Stimulated activated CD8-positive, alpha-beta memory T cell treated with anti-CD3 and anti-CD28 coated beads, Interleukin-15, amount 100 ng/mL, for 48 hours (primary cell): ENCODE data around the gene ALDH3A1.

Experiments
- DNase-seq, 2 donors: peaks; one replicate each; pipeline ENCODE4 v3.0.0-alpha.2; 2020; ENCODE audit warnings: low read depth in 2 of 2

The ALDH3A1 gene

DNA sequence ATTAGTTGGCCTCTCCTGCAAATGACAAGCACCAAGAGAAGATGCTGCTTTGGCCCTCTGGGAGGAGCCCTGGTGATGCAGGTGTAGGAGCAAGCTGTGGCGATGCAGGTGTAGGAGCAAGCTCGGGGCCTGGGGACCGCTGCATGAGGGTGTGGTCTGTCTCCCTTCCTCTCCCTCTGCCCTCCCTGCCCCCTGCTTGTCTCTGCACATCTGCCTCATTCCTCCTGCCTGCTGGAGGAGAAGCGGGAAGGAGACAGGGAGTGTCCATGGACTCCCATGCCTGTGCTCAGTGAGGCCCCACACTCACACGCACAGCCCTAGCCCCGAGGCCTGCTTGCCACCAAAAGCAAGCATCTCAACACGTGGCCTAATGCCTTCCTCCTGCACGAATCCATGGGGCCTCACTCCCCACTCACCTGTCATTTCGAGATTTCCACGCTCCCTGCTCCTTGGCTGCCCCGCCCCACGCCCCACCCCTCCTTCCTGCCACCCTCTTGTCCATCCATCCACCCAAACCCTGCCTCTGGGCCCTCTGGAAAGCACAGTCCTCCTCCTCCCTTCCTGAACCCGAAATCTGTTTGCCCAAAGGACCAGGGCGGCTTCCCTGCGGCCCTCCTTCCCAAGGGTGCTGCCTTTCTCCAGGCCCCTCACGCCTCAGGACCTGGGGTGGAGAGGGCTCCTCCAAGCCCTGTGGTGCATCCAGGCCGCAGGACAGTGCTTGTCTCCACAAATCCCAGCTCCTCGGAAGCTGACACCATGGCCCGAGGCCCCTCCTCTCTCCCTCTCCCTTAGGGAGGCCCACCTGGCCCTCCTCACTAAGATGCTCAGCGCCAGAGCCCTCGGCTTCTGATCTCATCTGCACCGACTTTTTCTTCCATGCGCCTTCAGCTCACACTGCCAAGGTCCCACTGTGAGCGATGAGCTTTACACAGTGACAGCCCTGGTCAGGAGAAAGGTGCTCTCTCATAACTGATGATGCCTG, 11.8 kb upstream of the ALDH3A1 start:
- DNase-seq = no peak

DNA sequence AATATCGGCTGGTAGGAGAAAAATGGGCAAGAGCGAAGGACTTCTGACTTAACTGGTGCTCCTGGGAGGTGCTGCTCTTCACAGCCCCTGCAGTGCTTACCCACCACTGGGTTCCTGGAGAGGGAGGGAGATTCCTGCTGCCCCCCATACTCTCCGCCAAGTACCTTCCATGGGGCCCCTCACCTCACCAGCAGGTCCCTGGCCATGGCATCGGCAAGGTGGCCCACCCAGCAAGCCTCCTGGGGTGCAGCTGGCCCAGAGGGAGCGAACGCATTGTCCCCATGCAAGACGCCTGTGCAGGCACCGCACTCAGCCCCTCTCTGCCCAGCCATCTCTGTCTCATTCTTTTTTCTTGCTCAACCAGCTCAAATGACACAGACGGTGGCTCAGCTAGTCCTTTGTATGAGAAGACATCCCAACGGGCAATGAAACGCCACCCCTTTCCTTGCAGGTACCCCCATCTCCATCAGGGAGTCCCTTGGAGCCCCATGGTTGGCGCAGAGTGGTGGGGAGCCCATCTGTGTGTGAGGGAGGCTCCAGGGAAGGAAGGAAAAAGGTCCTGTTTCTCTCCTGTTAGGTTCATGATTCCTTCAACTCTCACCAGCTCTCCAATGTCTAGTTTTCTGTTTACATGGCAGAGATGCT, 9.6 kb upstream of the ALDH3A1 start:
- DNase-seq = no peak

DNA sequence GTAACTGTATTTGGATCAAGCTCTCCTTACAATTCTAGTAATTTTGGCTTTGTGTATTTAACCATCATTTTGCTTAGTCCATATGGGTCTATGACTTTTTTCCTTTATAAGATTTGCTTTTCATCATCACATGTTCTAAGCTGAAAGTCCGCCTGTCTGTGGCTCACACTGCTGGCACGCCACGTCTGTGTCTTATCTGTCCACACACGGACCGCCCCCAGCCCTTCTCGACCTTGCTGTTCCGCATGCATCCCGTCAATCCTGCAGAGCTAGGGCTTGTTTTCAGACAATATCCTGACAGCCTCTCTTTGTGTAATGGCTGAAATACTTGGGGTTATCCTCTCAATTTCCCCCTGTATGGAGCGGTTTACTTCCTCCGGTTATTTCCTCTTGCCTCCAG, 8.4 kb upstream of the ALDH3A1 start:
- DNase-seq = no peak

DNA sequence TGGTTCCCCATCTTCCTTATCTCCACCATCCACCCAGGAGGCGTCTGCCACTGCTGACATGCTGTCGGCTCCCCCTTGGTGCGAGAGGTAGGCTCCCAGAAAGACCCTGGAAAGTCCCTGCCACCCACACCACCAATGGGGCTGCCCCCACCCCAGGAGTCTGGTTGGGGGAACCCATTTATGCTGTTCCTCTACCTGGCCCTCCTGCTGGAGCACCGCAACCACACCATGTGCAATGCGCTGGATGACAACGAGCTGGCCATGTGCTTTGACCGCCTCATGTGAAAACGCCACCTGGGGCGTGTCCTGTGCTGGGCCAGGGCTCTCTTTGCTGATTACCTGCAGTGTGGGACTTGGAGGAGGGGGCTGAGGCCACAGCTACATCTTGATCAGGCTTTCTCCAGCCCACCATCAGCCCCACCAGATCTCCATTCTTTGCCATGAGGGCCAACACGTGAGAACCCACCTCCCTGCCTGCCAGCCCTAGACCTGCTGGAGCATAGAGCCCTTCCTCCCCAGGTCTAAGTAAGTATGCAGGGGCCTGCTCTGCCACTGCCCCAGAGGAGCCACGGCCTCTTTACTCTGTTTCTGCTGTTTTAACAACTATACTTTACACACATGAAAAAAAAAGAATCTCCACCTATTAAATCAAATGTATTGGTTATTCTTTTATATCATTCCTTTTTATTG, 7.9 kb upstream of the ALDH3A1 start:
- DNase-seq = no peak

DNA sequence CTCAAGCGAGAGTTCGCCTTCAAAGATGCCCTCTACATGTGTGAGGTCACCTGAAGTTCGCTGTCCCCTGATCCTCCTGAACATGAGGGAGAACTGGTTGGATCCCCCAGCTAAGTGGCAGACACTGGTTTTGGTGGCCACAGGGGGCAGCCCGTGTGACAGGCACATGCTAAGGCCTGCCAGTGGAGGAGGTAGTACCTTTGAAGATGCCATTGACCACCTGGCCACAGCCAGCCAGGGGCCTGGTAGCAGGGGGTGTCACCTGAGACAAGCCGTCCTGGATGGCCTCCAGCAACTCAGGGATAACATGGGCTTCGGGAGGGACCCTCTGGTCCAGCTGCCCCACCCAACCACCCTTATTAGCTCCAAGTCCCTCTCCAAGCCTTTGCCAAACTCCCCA, 7.3 kb upstream of the ALDH3A1 start:
- no peak for DNase-seq

DNA sequence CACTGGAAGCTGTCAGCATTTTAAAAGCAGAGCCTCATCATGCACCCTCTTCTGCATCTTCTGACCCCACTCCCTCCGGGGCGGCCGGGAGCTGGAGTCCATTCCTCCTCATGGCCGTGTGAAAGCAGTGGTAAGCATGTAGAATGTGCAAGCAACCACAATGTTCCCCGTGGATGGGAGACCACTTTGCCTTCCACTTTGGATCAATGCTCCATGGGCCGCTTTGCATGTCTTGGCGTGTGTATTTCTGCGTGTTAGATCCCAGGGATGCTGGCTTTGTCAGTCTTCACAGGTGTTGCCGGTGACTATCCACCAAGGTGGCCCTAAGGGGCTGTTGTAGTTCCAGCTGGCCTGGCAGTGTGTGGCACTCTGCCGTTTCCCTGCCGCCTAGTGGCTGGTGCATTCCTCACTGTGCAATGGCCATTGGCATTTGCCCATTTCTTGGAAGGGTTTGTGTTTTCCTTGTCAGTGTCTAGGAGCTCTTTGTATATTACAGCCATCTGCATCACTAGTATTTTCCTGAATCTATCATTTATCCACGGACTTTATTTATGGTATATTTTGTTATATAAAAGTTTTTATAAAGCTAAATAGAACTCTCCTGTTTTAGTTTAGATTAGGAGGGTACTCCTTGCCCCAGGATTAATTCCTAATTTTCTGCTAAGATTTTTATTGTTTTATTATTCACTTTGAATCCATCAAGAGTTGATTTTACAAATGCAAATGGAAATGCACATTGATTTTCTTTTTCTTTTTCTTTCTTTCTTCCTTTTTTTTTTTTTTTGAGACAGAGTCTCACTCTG, 5.8 kb upstream of the ALDH3A1 start:
- DNase-seq = no peak

DNA sequence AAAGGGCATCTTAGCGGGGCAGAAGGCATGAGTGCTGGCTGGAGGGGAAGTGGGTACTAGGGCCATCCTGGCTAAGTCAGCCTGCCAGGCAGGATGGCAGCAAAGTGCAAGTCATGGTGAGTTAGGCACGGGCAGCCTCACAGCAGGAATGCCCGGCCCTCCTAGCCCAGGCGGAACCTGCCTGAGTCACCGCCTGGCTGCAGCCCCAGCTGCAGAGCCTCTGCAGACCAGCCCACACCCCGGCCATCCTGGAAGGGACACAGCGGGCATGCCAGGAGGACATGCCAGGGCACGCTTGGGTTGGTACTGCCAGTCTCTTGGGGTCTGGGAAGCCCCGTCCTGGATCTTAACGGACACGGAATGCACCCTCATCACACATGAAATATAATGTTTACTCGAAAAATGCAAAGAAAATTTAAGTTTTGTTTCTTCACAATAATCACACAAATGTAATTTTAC, 5.0 kb upstream of the ALDH3A1 start:
- DNase-seq = no peak

DNA sequence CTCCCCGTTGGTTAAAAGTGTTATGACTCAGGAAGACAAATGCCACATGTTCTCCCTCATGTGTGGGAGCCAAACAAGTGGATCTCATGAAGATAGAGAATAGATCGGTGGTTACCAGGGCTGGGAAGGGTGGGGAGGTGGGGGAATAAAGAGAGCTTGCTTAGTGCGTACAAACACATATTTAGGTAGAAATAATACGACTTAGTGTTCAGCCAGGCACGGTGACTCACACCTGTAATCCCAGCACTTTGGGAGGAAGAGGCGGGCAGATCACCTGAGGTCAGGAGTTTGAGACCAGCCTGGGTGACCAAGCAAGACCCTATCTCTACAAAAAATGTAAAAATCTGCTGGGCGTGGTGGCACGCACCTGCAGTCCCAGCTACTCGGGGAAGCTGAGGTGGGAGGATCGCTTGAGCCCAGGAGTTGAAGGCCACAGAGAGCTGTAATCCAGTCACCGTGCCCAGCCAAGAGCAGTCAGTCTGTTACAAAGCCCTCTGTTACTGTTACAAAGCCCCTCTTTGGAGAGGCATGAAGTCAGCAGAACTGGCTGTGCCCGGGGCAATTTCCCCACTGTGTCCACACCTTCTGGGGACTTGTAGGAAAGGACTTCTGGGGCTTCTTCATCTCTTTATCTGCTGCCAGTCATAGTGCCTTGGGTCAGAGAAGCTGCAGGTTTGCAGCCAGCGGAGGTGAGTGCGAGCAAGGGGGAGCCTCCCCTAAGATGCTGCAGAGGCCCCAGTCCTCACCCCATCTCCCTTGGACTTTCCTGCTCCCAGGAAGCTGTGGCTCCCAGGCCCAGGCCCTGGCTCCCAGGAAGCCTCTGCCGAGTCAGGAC, 4.3 kb upstream of the ALDH3A1 start:
- DNase-seq = no peak

DNA sequence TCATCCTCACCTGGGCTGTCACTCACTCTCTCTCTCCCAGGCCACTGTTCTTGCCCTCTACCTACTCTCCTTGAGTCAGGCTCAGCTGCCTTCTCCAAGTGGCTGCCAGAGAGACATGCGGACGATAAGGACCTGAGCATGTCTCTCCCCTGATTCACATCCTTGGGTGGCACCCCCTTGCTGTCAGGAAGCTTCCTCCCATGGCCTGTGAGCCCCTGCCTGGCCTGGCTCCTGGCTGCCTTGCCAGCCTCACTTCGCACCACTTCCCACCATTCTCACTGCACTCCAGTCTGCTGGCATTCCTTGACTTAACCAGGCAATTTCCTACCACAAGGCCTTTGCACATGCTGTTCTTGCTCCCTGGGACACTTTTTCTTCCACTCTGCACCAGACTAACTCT, 2.7 kb upstream of the ALDH3A1 start:
- DNase-seq = no peak

DNA sequence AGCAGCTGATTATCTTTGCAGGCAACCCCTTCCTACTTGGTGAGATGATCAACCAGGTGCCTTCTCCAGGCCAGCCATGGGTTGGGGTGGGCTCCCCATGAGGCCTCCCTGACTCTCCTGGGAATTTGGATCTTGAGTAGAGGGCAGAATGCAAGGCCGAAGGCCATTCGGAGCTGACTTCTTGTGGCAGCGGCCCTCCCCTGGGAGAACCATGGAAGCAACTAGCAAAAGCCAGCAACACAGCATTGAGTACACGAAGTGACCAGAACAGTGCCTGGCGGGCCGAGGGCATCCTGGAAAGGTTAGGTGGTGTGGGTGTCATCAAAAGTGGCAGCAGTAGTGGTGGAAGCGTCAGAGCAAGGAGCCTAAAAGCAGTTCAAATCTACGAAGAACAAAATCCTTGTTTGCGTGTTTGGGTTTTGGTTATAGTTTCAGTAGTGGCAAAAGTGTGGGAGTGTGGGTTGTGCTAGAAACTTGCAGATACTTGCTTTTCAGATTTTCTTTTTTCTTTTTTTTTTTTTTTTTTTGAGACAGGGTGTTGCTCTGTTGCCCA, 2.0 kb upstream of the ALDH3A1 start:
- no peak for DNase-seq

DNA sequence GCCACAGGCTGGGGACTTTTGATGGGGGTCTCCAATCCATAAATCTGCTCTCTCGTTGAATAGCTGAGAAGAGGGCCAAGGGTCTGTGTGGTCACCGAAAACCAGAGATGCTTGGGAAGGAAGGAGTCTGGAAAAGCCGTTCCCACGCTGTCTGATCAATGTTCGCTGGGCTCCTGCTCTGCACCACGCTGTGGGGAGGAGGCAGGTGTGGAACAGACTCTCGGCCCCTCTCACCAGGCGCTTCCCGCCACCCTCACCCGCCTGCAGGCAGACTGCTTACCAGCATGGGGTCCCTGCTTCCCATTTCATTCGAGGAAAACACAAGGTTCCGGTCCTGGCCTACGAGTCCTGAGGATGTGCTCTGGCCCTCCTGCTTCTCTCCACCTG, 702 bp upstream of the ALDH3A1 start:
- no peak for DNase-seq

DNA sequence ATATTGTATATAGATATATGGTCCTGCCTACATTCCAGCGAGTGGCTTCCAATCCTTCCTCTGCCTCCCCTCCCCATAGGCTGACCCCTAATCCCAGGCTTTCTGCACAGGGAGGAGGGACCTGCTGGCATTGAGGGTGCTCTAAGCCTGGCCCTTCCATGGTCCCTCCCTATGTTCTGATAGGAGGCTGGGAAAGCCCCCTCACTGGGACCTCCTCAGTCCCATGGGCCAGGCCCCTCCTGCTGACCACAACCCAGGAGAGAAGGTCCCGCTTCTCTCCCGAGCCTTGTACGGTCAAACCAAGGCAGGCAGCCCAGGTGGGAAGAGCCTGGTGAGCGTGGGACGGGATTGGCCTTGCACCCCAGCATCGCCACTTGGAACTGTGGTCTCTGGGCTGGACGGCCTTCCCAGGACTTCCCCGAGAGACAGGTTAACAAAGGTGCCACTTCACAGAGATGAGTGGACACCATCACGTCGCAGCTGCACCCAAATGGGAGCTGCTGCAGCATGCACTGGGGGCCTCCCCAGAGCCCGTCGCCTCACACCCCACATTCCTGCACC, 859 bp downstream of the ALDH3A1 start:
- no peak for DNase-seq

DNA sequence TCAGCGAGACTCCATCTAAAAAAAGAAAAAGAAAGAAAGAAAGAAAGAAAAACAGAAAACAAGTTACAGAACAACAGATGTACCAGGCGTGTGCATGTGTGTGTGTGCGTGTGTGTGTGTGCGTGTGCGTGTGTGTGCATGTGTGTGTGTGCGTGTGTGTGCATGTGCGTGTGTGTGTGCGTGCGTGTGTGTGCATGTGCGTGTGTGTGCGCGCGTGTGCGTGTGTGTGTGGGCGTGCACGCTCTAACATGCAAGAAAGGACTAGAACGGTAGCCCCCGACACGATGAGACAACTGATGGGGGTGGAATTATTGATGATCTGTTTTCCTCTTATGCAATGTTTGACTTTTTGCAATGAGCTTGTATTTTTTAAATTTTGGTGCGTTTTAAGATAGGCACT, 1.6 kb downstream of the ALDH3A1 start:
- no peak for DNase-seq

DNA sequence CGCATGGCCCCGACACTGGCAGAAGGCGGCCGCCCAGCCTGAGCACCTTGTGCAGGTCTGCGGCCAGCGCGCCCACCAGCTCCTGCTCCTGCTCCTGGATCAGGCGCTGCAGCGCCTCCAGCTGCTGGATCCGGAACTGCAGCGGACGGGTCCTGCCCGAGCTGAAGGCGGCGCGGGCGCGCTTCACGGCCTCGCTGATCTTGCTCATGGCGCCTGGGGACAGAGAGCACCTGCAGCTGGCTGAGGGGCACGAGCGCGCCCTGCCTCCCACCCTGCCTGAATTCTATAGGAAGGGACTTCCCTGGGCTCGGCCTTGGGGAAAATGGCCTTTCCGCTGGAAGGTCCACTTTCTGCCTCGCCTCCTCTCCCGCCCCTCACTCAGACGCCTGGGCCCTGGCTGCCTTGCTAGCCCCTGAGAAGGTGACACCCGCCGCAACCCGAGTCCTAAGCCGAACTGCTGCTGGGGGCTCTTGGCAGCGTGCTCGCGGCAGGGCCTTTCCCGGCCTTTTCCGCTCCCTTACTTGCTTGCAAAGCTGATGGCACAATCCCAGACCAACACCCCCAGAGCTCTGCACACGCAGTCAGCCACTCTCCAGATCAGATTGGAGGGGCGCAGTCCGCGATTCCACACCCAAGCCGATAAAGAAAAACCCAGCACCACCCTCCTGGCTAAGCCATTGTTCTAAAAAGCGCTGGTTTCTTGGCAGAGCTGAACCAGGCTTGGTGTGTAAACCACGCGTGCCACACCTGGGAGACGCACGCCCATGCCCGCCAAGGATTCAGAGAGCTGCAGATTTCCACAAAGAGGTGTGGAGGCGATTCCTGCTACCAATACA, 3.0 kb downstream of the ALDH3A1 start:
- DNase-seq = peak; percentile 78 to 81

DNA sequence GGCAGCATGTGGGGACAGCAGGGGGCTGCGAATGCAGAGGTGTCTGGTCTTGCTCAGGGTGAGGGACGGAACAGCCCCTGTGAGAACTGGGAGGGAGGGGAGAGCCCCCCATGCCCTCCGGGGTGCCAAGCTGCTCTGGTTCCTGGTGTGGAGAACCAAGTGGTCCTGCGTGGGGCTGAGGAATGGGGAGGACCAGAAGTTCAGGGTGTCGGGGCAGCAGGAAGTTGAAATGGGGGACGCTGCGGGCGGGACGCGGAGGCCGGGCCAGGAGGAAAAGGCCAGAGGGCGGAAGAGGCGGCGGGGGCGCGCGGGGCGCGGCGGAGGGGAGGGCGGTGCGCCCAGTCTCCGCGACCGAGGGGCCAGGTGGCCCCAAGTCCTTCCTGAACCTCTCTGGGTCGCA, 3.6 kb downstream of the ALDH3A1 start:
- DNase-seq = no peak

DNA sequence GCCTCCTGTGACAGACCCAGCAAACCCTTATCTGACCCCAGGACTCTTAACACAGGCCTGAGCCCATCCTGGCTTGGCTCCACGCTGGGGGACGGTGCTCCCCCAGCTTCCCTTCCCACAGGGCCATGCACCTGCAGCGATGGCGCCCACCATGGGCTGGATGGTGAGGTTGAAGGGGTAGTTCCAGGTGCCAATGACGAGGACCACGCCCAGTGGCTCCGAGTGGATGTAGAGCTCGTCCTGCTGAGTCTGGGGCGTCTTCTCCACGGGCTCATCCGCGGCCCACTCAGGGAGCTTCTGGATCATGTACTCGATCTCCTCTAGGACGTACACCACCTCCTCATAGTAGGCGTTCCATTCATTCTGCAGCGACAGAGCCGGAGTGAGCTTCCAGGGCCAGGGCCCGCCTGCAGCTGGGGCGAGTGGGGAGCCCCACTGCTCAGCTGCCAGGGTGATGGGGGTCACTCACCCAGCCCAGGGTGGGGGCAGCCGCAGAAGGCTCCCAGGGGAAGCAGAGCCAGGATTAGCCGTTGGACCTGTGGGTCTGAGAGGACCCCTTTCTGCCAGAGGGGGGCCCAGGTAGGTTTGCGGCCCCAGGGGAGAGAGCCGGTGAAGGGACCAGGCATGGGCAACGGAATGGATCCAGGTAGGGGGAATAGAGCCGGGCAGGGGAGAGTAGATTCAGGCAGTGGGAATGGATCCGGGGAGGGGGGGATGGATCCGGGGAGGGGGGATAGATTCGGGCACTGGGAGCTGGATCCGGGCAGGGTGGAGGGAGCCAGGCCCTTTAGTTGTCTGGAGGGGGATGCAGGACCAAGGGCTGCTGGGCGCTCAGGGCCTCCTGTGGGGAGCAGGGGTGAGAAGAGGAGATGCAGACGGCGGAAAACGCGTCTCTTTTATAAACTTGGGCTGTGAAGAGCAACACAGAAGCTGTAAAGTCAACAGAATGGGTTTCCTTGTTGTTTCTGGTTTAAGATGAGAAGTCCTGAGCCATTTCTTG, 4.7 kb downstream of the ALDH3A1 start:
- DNase-seq = no peak

DNA sequence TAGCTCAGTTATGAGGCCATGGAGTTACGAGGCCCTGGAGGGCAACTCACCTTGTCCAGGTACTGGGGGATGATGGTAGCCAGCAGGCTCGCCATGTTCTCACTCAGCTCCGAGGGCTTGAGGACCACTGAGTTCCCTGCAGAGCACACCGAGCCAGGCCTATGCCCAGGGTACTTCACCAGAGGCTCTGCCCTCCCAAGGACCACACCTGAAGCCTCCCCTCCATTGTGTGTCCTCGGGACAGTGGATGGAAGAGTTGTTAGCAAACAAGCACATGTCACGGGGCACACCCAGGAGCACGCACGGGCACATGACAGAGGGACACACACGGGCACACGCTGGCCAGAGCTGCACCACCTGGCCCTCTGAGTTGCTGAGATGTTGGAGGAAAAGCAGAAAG, 5.6 kb downstream of the ALDH3A1 start:
- no peak for DNase-seq
